HG02763 (cell line): Measurements from ENCODE around the gene SPATA33.
"Not testable (repeated sequence)": the region's sequence is repeated elsewhere in the genome, so short reads cannot be mapped to it uniquely, and the experiment has no call there.

ENCODE experiments used
- ATAC-seq: cut with Tn5 transposase; IDR thresholded peaks from one replicate; pipeline ENCODE4 v1.9.1; 2021; ENCODE audit warnings: mild to moderate bottlenecking, moderate library complexity; ENCODE audit not compliant: unreplicated experiment

SPATA33 gene

DNA sequence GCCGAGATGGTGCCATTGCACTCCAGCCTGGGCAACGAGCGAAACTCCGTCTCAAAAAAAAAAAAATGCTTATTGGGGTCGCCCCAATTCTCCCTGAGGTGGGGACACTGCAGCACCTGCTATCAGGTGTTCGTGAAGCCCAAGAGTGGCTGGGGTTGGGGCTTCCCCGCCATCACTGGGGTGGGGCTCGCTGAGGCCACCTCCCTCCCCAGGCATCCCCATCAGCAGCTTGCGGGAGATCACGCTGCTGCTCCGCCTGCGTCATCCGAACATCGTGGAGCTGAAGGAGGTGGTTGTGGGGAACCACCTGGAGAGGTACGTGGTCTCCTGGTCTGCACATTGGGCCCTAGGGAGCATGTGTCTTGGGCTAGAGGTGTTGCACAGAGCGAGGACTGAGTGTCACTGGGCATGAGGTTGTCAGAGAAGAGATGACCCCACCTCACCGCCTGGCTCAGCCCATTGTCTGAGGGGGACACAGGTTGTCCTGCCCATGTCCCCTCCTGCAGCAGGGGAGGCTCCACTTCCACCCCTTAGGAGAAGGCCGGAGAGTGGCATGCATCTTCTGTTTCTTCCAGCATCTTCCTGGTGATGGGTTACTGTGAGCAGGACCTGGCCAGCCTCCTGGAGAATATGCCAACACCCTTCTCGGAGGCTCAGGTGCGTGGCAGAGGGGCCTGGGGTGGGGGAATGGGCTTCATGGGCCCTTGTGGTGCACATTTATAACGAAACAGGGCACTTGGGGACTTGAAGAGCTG is 33.8 kb downstream of the SPATA33 start:
- ATAC-seq = no peak

DNA sequence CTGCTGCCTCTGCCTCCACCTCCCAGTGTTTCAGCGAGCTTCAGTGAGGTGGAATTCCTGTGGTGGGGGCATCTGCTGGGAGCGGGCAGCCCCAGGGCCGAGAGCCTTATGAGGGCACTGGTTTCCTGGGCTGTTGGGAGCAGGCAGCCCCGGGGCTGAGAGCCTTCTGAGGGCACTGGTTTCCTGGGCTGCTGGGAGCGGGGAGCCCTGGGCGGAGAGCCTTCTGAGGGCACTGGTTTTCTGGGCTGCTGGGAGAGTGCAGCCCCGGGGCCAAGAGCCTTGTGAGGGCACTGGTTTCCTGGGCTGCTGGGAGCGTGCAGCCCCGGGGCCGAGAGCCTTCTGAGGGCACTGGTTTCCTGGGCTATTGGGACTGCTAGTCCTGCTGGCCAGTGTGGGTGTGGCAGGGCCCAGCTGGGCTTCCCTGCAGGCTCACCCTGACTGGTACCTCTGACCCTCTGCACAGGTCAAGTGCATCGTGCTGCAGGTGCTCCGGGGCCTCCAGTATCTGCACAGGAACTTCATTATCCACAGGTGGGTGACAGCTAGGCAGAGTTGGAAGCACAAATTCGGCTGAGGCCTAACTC is 34.4 kb downstream of the SPATA33 start:
- no peak for ATAC-seq

DNA sequence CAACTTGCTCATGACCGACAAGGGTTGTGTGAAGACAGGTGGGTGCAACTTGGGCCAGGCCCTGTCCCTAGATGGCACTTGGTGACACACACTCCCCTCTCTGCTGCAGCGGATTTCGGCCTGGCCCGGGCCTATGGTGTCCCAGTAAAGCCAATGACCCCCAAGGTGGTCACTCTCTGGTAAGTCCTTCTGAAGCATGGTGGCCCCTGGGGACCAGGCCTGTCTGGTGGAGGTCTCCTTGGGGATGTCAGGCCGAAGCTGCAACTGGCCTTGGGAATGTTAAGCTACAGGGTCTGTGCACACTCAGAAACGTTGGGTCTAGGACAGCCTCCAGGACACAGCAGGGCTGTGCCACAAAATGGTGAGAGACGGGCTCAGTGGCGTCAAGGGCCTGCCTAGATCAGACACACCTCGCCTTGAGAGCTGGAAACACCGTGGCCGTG is 35.7 kb downstream of the SPATA33 start:
- no peak for ATAC-seq

DNA sequence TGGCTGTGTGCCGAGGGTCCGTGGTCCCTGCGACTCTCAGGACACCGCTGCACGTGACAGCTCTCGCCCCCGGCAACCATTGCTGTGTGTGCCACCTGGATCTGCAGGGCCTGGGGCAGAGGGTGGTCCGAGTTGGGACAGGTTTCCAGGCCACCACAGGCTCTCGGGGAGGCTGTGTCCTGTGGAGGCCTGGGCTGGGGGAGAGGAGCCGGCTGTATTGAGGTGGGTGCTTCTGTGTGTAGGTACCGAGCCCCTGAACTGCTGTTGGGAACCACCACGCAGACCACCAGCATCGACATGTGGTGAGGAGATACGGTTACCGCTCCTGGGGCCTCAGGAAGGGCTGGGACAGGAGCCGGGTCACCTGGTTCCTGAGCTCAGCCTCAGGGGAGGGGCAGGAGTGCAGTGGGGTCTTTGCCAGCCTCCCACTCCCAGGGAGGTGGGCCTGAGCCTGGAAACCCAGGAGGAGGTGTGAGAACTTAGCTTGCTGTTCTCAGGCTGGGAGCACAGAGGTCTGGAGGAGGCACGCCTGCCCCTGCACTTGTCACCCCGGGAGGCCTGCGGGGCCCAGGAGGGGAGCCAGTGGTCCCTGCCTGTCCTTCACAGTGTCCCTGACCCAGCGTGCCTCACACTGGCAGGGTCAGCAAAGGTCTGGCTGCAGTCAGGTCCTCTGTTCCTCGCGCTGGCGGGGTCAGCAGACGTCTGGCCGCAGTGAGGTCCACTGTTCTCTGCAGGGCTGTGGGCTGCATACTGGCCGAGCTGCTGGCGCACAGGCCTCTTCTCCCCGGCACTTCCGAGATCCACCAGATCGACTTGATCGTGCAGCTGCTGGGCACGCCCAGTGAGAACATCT is 36.5 kb downstream of the SPATA33 start:
- ATAC-seq = no peak

DNA sequence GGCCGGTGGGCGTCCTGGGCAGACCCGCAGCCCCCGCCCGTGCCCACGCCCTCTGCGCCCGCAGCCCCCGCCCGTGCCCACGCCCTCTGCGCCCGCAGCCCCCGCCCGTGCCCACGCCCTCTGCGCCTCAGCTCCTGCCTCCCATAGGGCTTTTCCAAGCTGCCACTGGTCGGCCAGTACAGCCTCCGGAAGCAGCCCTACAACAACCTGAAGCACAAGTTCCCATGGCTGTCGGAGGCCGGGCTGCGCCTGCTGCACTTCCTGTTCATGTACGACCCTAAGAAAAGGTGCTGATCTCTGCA is 37.1 kb downstream of the SPATA33 start:
- ATAC-seq = not testable (repeated sequence)

GRCh38 chr16:89695086-89695874 is 37.6 kb downstream of the SPATA33 start:
- no peak for ATAC-seq

- no peak for ATAC-seq
These were observed 38.4 kb downstream of the SPATA33 start for GRCh38 chr16:89695875-89696669.

DNA sequence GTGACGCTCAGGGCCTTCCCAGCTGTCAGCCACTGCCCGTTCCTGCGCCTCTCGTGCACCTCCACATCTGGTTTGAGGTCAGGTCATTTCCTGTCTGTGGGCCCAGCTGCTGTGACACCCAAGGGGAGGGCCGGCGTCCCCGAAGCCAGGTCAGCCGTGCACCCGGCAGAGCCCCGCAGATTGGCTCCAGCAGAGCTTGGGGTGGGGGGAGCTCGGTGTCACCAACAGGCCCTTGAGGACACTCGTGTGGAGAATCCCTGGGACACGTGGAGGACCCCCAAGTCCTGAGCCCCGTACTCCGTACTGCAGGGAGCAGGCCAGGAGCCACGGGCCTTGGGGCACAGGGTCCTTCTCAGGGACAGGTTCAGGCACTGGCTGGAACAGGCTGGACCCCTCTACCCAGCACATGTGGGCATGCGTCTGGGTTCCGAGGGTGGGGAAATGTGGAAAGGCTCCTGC is 39.1 kb downstream of the SPATA33 start:
- ATAC-seq = no peak

GRCh38 chr16:89697161-89697615 is 39.6 kb downstream of the SPATA33 start:
- ATAC-seq = no peak

DNA sequence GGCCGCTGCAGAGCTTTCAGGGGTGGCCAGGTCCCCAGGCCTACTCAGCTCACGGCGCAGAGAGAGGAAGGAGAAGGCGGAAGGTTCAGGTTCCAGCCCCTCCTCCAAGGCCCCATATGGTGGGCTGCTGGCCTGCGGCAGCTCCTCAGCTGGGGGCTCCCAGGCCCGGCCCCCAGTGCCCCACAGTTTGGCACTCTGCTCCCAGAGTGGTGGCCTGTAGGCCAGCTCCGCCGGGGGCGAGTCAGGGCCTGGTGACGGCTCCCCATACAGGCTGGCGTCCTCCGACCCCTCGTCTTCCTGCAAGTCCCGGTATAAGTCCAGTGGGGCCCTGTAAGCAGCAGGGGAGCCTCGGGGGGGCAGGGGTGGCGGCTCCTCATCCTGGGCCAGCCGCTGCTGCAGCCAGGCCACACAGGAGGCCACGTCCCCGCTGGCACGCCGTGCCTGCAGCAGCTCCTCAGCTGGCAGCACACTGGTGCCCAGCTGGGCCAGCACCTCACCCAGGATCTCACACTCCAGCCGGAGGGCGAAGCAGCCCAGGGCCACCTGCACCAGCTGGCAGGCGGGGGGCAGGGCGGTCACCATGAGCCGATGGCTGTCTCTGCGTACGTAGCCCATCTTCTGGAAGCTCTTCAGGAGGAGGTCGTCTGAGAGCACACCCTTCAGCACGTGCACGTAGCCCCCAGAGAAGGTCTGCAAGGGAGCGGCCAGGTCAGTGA is 40.1 kb downstream of the SPATA33 start:
- no peak for ATAC-seq

DNA sequence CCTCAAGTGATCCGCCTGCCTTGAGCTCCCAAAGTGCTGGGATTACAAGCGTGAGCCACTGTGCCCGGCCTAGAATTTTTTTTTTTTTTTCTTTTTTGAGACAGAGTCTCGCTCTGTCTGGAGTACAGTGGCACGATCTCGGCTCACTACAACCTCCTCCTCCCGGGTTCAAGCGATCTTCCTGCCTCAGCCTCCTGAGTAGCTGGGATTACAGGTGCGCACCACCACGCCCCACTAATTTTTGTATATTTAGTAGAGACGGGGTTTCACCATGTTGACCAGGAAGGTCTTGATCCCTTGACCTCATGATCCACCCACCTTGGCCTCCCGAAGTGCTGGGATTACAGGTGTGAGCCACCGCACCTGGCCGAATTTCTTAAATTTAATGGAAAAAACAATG is 41.1 kb downstream of the SPATA33 start:
- ATAC-seq = not testable (repeated sequence)

DNA sequence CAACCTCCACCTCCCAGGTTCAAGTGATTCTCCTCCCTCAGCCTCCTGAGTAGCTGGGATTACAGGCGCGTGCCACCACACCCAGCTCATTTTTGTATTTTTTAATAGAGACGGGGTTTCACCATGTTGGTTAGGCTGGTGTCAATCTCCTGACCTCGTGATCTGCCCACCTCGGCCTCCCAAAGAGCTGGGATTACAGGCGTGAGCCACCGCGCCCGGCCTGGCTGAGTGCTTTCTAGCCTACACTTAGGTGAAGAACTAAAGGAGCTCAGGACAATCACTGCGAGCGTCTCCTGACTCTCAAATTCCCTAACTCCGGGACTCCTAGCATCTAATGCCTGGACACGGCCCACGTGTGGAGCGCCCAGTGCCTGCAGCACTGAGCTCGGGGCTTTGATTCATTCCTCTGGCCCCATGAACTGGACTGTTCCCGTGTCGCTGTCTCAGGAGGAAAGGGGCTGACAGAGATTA is 42.0 kb downstream of the SPATA33 start:
- not testable (repeated sequence) for ATAC-seq

DNA sequence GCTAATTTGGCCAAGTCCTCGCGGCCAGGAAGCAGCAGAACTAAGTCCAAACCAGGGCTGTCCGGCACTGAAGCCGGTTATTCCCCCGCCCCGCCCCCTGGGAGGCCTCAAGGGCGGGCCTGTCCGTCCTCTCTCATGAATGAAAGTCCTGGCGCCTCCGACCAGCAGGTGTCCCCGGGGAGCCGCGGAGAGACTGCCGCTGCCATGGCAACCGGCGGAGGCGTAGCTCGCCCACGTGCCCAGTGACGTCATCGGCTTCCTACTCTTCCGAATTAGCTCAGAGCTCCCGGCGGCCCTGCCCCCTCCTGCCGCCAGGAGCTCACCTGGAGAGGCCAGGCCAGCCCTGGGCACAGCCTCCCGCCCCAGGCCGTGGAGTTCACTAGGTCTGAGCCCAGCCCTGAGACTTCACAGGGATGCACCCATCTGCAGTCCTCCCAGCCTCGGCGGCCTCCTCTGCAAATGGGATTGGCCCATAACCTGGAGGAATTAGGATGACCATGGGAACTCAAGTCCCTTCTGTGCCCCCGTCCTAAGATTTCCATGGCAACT is 42.5 kb downstream of the SPATA33 start:
- peak; percentile 47 for ATAC-seq

- no peak for ATAC-seq
These were observed 43.2 kb downstream of the SPATA33 start for GRCh38 chr16:89700649-89701424.

GRCh38 chr16:89701425-89702406 is 44.1 kb downstream of the SPATA33 start, which contains the start of gene SPATA2L:
TSS of gene SPATA2L (minus strand) at chr16:89701705. CDS start at chr16:89701232, 473 bp downstream.
- peak; percentile 70 for ATAC-seq

DNA sequence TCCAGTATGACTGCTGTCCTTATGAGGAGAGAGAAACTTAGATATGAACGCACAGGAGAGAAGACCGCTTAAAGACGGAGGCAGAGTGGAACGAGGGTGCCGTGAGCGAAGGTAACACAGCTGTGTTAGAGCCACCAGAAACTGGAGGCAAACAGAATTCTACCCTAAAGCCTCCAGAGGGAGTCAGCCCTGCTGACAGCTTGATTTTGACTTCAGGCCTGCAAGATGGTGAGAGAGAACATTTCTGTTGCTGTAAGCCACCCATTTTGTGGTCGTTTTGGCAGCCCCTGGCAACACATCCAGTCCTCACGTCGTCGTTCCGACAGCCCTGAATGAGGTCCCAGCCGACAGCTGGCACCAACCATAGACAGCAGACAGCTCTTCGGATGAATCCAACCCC is 46.6 kb downstream of the SPATA33 start:
- no peak for ATAC-seq

GRCh38 chr16:89705006-89705405 is 47.4 kb downstream of the SPATA33 start:
- ATAC-seq = no peak
